IMR-90 (cell line): ENCODE results near the gene ZNF598. TPM values are rescaled to one million over a fixed set of nuclear protein-coding genes. Genes with fewer than 3 reads are reported as not detected.
A peak's percentile ranks its signal among the peaks of the same experiment; 100 is the strongest.

Experiments
- ATAC-seq: fragments of 200-7000 bp; cut with Tn5 transposase; 2 replicates; pipeline ENCODE4 v1.9.1; 2020; ENCODE audit warnings: low read depth, mild to moderate bottlenecking, moderate library complexity
- BruUV-seq: library from RNA; stranded (reverse); fragments of 400-500 nt; replicated peaks from 2 replicates; lab custom pipeline; 2021; lab: Mats Ljungman, UMichigan
- CTCF ChIA-PET: fragments of 300-600 bp; formaldehyde crosslinking; extraction: SDS; loops from one replicate; lab custom pipeline; 2021; ENCODE audit warnings: antibody characterized with exemption; lab: Yijun Ruan, JAX
- POLR2A ChIA-PET: fragments of 300-600 bp; sonication (Branson Sonifier 250); formaldehyde crosslinking; loops from one replicate; lab custom pipeline; 2022; ENCODE audit warnings: antibody characterized with exemption; ENCODE audit not compliant: unreplicated experiment; lab: Charles Lee
- DNase-seq: peaks from one replicate; pipeline ENCODE4 v3.0.0; 2013
- H2AFZ ChIP-seq: replicated peaks from 2 replicates; pipeline ENCODE3; 2013; ENCODE audit warnings: low read length, mild to moderate bottlenecking; ENCODE audit not compliant: poor library complexity
- H2AK5ac ChIP-seq: 2 replicates; pipeline ENCODE4 v1.6.1; 2013; ENCODE audit warnings: low read depth, low read length, inconsistent platforms
- H2AK9ac ChIP-seq: replicated peaks from 2 replicates; pipeline ENCODE3; 2013; ENCODE audit warnings: mild to moderate bottlenecking, low read depth, low read length, moderate library complexity; ENCODE audit not compliant: poor library complexity
- H2BK120ac ChIP-seq: 2 replicates; pipeline ENCODE4 v1.6.1; 2013; ENCODE audit warnings: low read depth, low read length, inconsistent platforms
- H2BK15ac ChIP-seq: 3 replicates; pipeline ENCODE4 v1.6.1; 2013; ENCODE audit warnings: low read depth, low read length, inconsistent platforms
- H2BK20ac ChIP-seq: 2 replicates; pipeline ENCODE4 v1.6.1; 2013; ENCODE audit warnings: low read depth, mild to moderate bottlenecking, inconsistent platforms, low read length, moderate library complexity
- H2BK5ac ChIP-seq: 2 replicates; pipeline ENCODE4 v1.6.1; 2013; ENCODE audit warnings: mild to moderate bottlenecking, low read depth, low read length, inconsistent platforms; ENCODE audit not compliant: poor library complexity, severe bottlenecking
- H3K14ac ChIP-seq: replicated peaks from 2 replicates; pipeline ENCODE4 v1.6.1; 2013; ENCODE audit warnings: low read depth, low read length, inconsistent platforms
- H3K18ac ChIP-seq: 2 replicates; pipeline ENCODE4 v1.6.1; 2013; ENCODE audit warnings: low read depth, low read length, control low read depth
- H3K23ac ChIP-seq: 2 replicates; pipeline ENCODE4 v1.6.1; 2013; ENCODE audit warnings: low read depth, low read length, inconsistent platforms
- H3K27ac ChIP-seq: 2 replicates; pipeline ENCODE4 v1.5.1; 2013; ENCODE audit warnings: mild to moderate bottlenecking, control low read depth, low read length; ENCODE audit not compliant: insufficient read depth
- H3K27me3 ChIP-seq: 2 replicates; pipeline ENCODE4 v1.6.1; 2013; ENCODE audit warnings: low read length; ENCODE audit not compliant: control insufficient read depth, insufficient read depth
- H3K36me3 ChIP-seq: 2 replicates; pipeline ENCODE4 v1.6.1; 2013; ENCODE audit warnings: low read length, mixed read lengths; ENCODE audit not compliant: control insufficient read depth, insufficient read depth
- H3K4ac ChIP-seq: 2 replicates; pipeline ENCODE4 v1.6.1; 2013; ENCODE audit warnings: low read depth, low read length, inconsistent platforms
- H3K4me1 ChIP-seq: 2 replicates; pipeline ENCODE4 v1.6.1; 2013; ENCODE audit warnings: low read length, mixed read lengths; ENCODE audit not compliant: control insufficient read depth, insufficient read depth
- H3K4me2 ChIP-seq: 2 replicates; pipeline ENCODE4 v1.6.1; 2013; ENCODE audit warnings: low read depth, mild to moderate bottlenecking, control low read depth, low read length, moderate library complexity
- H3K4me3 ChIP-seq: 2 replicates; pipeline ENCODE4 v1.5.1; 2013; ENCODE audit warnings: low read depth, mild to moderate bottlenecking, control low read depth, low read length, moderate library complexity; ENCODE audit not compliant: insufficient read depth
- H3K56ac ChIP-seq: 2 replicates; pipeline ENCODE4 v1.6.1; 2013; ENCODE audit warnings: low read length, inconsistent platforms; ENCODE audit not compliant: insufficient read depth; ENCODE audit errors: extremely low read depth
- H3K79me1 ChIP-seq, 2 experiments: 2 replicates each; pipeline ENCODE4 v1.6.1; 2013; ENCODE audit warnings: low read length in 2 of 2, inconsistent platforms in 1 of 2, low read depth in 1 of 2
- H3K9ac ChIP-seq: 2 replicates; pipeline ENCODE4 v1.6.1; 2013; ENCODE audit warnings: low read depth, low read length, control low read depth
- H3K9me1 ChIP-seq: 2 replicates; pipeline ENCODE4 v1.6.1; 2013; ENCODE audit warnings: low read length, inconsistent platforms; ENCODE audit not compliant: insufficient read depth
- H3K9me3 ChIP-seq: 2 replicates; pipeline ENCODE4 v1.6.1; 2013; ENCODE audit warnings: low read length; ENCODE audit not compliant: control insufficient read depth, insufficient read depth
- H4K20me1 ChIP-seq: 2 replicates; pipeline ENCODE4 v1.6.1; 2013; ENCODE audit warnings: low read length, inconsistent platforms; ENCODE audit not compliant: insufficient read depth
- H4K5ac ChIP-seq: 2 replicates; pipeline ENCODE4 v1.6.1; 2013; ENCODE audit warnings: mild to moderate bottlenecking, low read depth, low read length, control low read depth
- H4K8ac ChIP-seq, 2 experiments: 2 replicates each; pipeline ENCODE4 v1.6.1; 2013; ENCODE audit warnings: low read depth in 2 of 2, low read length in 2 of 2, control low read depth in 1 of 2, inconsistent platforms in 1 of 2
- H4K91ac ChIP-seq: 2 replicates; pipeline ENCODE4 v1.6.1; 2013; ENCODE audit warnings: low read depth, low read length, inconsistent platforms; ENCODE audit not compliant: insufficient read depth
- BHLHE40 ChIP-seq: fragments of 150-350 bp; IDR thresholded peaks from 2 replicates; pipeline ENCODE4 v1.6.1; 2016; ENCODE audit warnings: mild to moderate bottlenecking, low read depth, low read length
- FOS ChIP-seq: fragments of 150-350 bp; IDR thresholded peaks from 2 replicates; pipeline ENCODE4 v1.6.1; 2016; ENCODE audit warnings: low read depth, low read length
- MAFK ChIP-seq: IDR thresholded peaks from 2 replicates; pipeline ENCODE4 v1.6.1; 2012; ENCODE audit warnings: low read depth, low read length, improper control_type of control experiment
- MAZ ChIP-seq: IDR thresholded peaks from 2 replicates; pipeline ENCODE4 v1.6.1; 2012; ENCODE audit warnings: low read depth, mild to moderate bottlenecking, low read length, improper control_type of control experiment, moderate library complexity, borderline replicate concordance
- SMC3 ChIP-seq: fragments of 150-350 bp; IDR thresholded peaks from 2 replicates; pipeline ENCODE4 v1.6.1; 2016; ENCODE audit warnings: low read depth, mild to moderate bottlenecking, antibody characterized with exemption, low read length, moderate library complexity
- WGBS, 2 experiments: methylation state at CpG; one replicate each; pipeline versions ENCODE4 v1.1.5 to v1.1.7; 2013; ENCODE audit warnings: missing lambda C conversion rate in 2 of 2; ENCODE audit not compliant: insufficient read length in 1 of 2; ENCODE audit errors: extremely low coverage in 2 of 2; 5-methylcytosine and 5-hydroxymethylcytosine counted together
- dilution Hi-C: fragments of 300-500 bp; cut with HindIII; formaldehyde crosslinking; loops from one replicate; pipeline ENCODE4 v1.14.3; 2018; ENCODE audit warnings: low sequenced_read_pairs; ENCODE audit not compliant: unreplicated experiment
- in situ Hi-C: fragments of 300-500 bp; cut with MboI; formaldehyde crosslinking; loops from 3 replicates; pipeline ENCODE4 v1.14.3; 2019; ENCODE audit warnings: low sequenced_read_pairs, inconsistent platforms, mixed read lengths
- intact Hi-C: fragments of 100-400 bp; cut with micrococcal nuclease; formaldehyde crosslinking; loops from 2 replicates; pipeline ENCODE4 v1.10.0; 2022
- polyA plus RNA-seq, 3 experiments: library from polyadenylated mRNA; depleted of rRNA; stranded (reverse); fragments of >200 nt; gene quantifications; 2 replicates each; pipeline ENCODE4 v1.2.3, GENCODE V29; 2012; ENCODE audit warnings: low replicate concordance in 1 of 3
- total RNA-seq: library from RNA; depleted of rRNA; stranded (reverse); fragments of >200 nt; gene quantifications from 2 replicates; pipeline ENCODE4 v1.2.3, GENCODE V29; 2012

ZNF598 gene
- total and polyA plus RNA-seq, 2 of the 4 experiments (the other 2 are of a cell fraction): 3.4 to 36.4 TPM

- Histone ChIP-seq H2BK15ac (peak overlapping the region; percentile 100; the same call in 2 of the 3 replicates), H2BK120ac (peak overlapping the region; percentile 96), H3K4me1 (peaks cover 68% of the 10 kb centered on the region), H4K5ac (peak overlapping the region; percentile 97), H3K9me1 (peaks cover 16% of the 10 kb centered on the region), H4K20me1 (no peaks in the 10 kb centered on the region), H3K4ac (peak overlapping the region; percentile 97), H3K14ac (peak overlapping the region; percentile 94), H3K56ac (peak overlapping the region; percentile 54), H3K9me3 (no peaks in the 10 kb centered on the region), H3K18ac (peak overlapping the region; percentile 93), H3K4me2 (peak overlapping the region; percentile 70), H3K27ac (peak overlapping the region; percentile 100), H2AK5ac (peak overlapping the region; percentile 99), H3K79me1 (peaks cover 19 to 69% of the 10 kb centered on the region in 2 experiments; a peak in 3 of 4 replicates), H3K4me3 (no peak overlapping the region), H3K27me3 (no peaks in the 10 kb centered on the region), H2BK5ac (peak overlapping the region; percentile 98), H3K36me3 (peaks cover 38% of the 10 kb centered on the region), H2BK20ac (peak overlapping the region; percentile 94), H2AK9ac (peak overlapping the region; percentile 98), H2AFZ (peak overlapping the region; percentile 59), H3K23ac (peak overlapping the region; percentile 93), H4K8ac (peak overlapping the region; percentile 90 to 92), H4K91ac (peak overlapping the region; percentile 99), H3K9ac (peak overlapping the region; percentile 75)
- 26% methylated on average over 20 of the region's 34 CpGs; no CpG with 5 or more reads in 1 of the 2 experiments for WGBS, 2 experiments
- in situ Hi-C loops (no loop called here), intact Hi-C loops (no loop called here), dilution Hi-C loops (no loop called here)
- ChIA-PET POLR2A (no interaction called here), CTCF (no interaction called here)
- TF ChIP-seq FOS: 0 out of 2 replicates have a peak, but pooled peaks have one; percentile 23
- TF ChIP-seq MAZ: peak; percentile 96
- TF ChIP-seq BHLHE40: 0 out of 2 replicates have a peak, but pooled peaks have one; percentile 4
- no peak for TF ChIP-seq MAFK
- TF ChIP-seq SMC3: 0 out of 2 replicates have a peak, but pooled peaks have one; percentile 10
- BruUV-seq: no TSS peak
- peak; percentile 71 for ATAC-seq
- DNase-seq: peak; percentile 77
Observed at GRCh38 chr16:2035431-2036199, 26.0 kb upstream of the ZNF598 start.
